Activated CD8-positive, alpha-beta memory T cell treated with anti-CD3 and anti-CD28 coated beads for 4 hours (primary cell): ENCODE results near the gene XG.
"Not testable (repeated sequence)": the region's sequence is repeated elsewhere in the genome, so short reads cannot be mapped to it uniquely, and the experiment has no call there.

Experiments
- DNase-seq, 2 donors: peaks; one replicate each; pipeline ENCODE4 v3.0.0-alpha.2; 2020; ENCODE audit warnings: low read depth in 2 of 2

The XG gene

GRCh38 chrX:2733286-2733685 is 18.6 kb upstream of the XG start:
- no peak for DNase-seq

- DNase-seq, result no peak
These were observed 16.6 kb upstream of the XG start for GRCh38 chrX:2735270-2735669.

GRCh38 chrX:2740672-2741071 is 11.2 kb upstream of the XG start:
- no peak for DNase-seq

- no peak for DNase-seq
These were observed 10.5 kb upstream of the XG start for GRCh38 chrX:2741386-2741785.

- not testable (repeated sequence) for DNase-seq
These were observed 5.6 kb upstream of the XG start for GRCh38 chrX:2746250-2746649.

GRCh38 chrX:2748171-2748814 is 3.5 kb upstream of the XG start:
- DNase-seq, result no peak

GRCh38 chrX:2748815-2749188 is 3.0 kb upstream of the XG start:
- no peak for DNase-seq

GRCh38 chrX:2751291-2751690 is 549 bp upstream of the XG start:
- DNase-seq, result no peak

GRCh38 chrX:2752441-2752840 is 601 bp downstream of the XG start:
- not testable (repeated sequence) for DNase-seq

- not testable (repeated sequence) for DNase-seq
These were observed 3.4 kb downstream of the XG start for GRCh38 chrX:2755163-2755715.

- no peak for DNase-seq
These were observed 4.7 kb downstream of the XG start for GRCh38 chrX:2756548-2756947.

- DNase-seq, result no peak
These were observed 9.4 kb downstream of the XG start for GRCh38 chrX:2761246-2761645.

- DNase-seq, result not testable (repeated sequence)
These were observed 10.8 kb downstream of the XG start for GRCh38 chrX:2762671-2763070.

- not testable (repeated sequence) for DNase-seq
These were observed 13.1 kb downstream of the XG start for GRCh38 chrX:2764766-2765548.

- no peak for DNase-seq
These were observed 13.7 kb downstream of the XG start for GRCh38 chrX:2765549-2765830.

GRCh38 chrX:2766906-2767305 is 15.1 kb downstream of the XG start:
- DNase-seq, result no peak

- DNase-seq, result no peak
These were observed 16.0 kb downstream of the XG start for GRCh38 chrX:2767631-2768455.

- DNase-seq, result no peak
These were observed 17.8 kb downstream of the XG start for GRCh38 chrX:2769615-2770014.

- not testable (repeated sequence) for DNase-seq
These were observed 21.6 kb downstream of the XG start for GRCh38 chrX:2773166-2774055.

- DNase-seq, result no peak
These were observed 22.2 kb downstream of the XG start for GRCh38 chrX:2774057-2774456.

GRCh38 chrX:2774776-2775175 is 22.9 kb downstream of the XG start:
- no peak for DNase-seq
